Aortic smooth muscle cell (primary cell): ENCODE data around the gene FIZ1. TPM values are rescaled to one million over a fixed set of nuclear protein-coding genes. Genes with fewer than 3 reads are reported as not detected.

Experiments
- total RNA-seq: library from RNA; depleted of rRNA; stranded (reverse); fragments of >200 nt; gene quantifications from 2 replicates; pipeline ENCODE4 v1.2.3, GENCODE V29; 2014

Gene FIZ1, protein sequence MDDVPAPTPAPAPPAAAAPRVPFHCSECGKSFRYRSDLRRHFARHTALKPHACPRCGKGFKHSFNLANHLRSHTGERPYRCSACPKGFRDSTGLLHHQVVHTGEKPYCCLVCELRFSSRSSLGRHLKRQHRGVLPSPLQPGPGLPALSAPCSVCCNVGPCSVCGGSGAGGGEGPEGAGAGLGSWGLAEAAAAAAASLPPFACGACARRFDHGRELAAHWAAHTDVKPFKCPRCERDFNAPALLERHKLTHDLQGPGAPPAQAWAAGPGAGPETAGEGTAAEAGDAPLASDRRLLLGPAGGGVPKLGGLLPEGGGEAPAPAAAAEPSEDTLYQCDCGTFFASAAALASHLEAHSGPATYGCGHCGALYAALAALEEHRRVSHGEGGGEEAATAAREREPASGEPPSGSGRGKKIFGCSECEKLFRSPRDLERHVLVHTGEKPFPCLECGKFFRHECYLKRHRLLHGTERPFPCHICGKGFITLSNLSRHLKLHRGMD
- 1.9 and 2.1 TPM in 2 replicates for total RNA-seq

DNA sequence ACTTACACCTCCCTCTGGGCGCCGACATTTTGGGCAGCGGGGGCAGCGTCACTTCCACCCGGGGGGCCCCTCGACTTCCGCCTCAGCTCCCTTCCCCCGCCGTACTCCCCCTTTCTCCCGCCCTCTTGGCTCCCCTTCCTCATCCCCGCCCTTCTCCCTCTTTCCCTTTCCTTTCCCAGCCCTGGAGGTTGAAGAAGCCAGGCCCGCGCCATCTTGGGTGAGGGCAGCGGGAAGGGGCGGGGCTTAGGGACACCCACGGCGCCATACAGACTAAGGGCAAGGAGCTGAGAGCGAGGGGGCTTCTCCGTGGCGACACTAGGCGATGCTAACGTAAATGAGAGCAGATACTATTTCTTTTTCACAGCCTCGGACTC lies at the start of gene FIZ1:
Gene FIZ1, minus strand, starts transcription at position 50 of the 374 bp plus-strand sequence. CDS start 1,652 bp downstream, outside the sequence.

DNA sequence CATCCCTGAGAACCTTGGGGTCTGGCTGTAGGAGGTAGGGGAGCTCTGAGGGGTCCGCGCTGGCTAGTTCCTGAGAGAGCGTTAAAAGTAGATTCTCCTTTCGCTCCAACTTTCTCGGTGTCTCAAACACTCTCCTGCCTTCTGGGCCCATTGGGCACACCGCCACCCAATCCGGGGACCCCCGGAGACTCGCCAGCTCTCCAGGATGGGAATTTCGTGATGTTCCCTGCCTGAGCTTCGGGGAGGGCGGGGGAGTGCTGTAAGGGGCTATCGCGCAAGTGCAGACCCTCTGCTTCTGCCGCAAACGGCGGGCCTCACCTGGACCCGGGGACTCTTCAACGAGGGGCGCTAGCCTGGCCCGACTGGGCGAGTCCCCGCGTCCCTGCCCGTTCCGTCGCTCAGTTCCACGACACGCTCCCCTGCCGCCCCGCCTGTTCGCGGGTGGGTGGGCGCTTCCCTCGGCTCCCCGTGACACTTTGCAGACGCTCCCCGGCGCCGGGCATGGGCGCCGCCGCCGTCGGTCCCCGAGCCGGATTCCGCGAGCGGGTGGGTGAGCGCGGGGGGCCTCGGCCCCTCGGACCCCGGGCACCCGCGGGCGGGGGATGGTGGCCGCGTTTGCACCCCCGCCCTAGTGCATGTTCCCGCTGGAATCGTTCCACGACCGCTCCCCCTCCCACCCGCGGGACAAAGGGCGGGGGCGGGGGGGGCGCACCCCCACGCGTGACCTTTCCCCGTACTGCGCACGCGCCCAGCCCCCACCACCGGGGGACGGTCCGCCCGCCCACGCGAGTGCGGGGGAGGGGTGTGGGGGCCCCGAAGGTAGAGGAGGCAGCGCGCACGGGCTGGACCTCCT lies 48.6 kb upstream of the FIZ1 start, which contains the start of gene CCDC106:
Gene CCDC106, plus strand, starts transcription at position 481 of the 853 bp plus-strand sequence. CDS start 835 bp downstream, outside the sequence.

GRCh38 chr19:55643003-55643886 lies 43.9 kb upstream of the FIZ1 start, which contains the start of gene ZNF581:
Gene ZNF581 (plus strand): TSS chr19:55643649. CDS start chr19:55644572, 923 bp downstream.

DNA sequence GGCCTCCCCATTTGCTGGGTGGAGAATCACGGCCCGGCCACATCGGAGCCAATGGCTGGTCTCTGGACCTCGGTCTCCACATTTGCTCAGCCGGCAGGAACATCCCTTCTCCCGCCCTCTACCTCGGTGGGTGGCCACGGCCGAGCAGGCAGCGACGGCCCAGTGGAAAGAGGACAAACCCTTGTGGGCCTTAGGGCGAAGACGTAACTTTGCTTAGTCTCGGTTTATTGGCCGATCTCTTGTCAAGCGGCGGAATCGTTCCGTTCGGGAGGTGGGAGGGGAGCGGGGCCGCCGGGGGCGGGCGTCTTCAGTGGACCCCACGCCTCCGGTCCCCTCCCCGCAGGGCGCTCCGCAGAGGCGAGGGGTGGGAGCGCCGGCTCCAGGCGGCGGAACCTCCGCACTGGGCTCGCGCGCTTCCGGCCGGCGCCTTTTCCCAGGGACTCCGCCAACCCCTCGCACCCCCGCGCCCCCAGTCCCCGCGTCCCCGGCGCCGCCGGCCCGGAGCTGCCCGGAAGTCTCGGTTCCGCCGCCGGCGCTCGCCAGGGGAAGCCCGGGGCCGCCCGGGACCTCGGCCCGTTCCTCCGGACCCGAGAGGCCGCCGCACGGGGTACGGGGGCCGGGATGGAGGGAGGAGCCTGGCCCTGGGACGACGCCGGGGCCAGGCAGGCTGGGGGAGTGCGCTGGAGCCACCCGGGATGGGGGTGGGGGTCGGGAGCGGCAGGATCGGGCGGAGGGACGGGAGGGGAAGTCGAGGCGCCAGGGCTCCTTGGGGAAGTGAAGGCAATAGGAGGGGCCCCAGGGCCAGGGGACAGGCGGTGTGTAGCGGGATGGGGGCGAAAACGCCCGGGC lies 41.5 kb upstream of the FIZ1 start, which contains the start of gene ZNF580:
Gene ZNF580, plus strand, starts transcription at position 426 of the 849 bp plus-strand sequence. CDS start 1,507 bp downstream, outside the sequence.

GRCh38 chr19:55624109-55625003 lies 25.0 kb upstream of the FIZ1 start, which contains the start of gene ZNF784:
Gene ZNF784 (minus strand): TSS chr19:55624566. CDS start chr19:55624561, 5 bp downstream.

GRCh38 chr19:55605637-55606470 lies 6.5 kb upstream of the FIZ1 start, which contains the start of gene ZNF865:
Gene ZNF865 (plus strand): TSS chr19:55605647. CDS start chr19:55613619, 7,972 bp downstream.

GRCh38 chr19:55599842-55600661 lies 735 bp upstream of the FIZ1 start, which contains the start of gene ZNF524:
Gene ZNF524 (plus strand): TSS chr19:55600288. CDS start chr19:55602113, 1,825 bp downstream.

GRCh38 chr19:55580628-55581144 lies 18.6 kb downstream of the FIZ1 start, which contains the start of gene ZNF579:
Gene ZNF579 (minus strand): TSS chr19:55580848. CDS start chr19:55579639, 1,209 bp downstream.

GRCh38 chr19:55545443-55545842 lies 53.9 kb downstream of the FIZ1 start, which contains the start of gene SBK3:
Gene SBK3 (minus strand): TSS chr19:55545543. CDS start chr19:55545543, 0 bp downstream.

Other genes with a start within 250 kb of the FIZ1 start
- not detected in 2 replicates for gene COX6B2, start 244.8 kb downstream of the FIZ1 start, total RNA-seq
- not detected in 2 replicates for gene GARIN5B, start 236.3 kb downstream of the FIZ1 start, total RNA-seq
- gene IL11, start 229.1 kb downstream of the FIZ1 start, total RNA-seq, result 1.1 and 14.9 TPM in 2 replicates
- gene TMEM190, start 222.7 kb downstream of the FIZ1 start, total RNA-seq, result not detected in 2 replicates
- 0.12 and 0.26 TPM in 2 replicates for gene TMEM238, start 215.2 kb downstream of the FIZ1 start, total RNA-seq
- 153 and 182 TPM in 2 replicates for gene RPL28, start 213.6 kb downstream of the FIZ1 start, total RNA-seq
- gene UBE2S, start 191.7 kb downstream of the FIZ1 start, total RNA-seq, result 73.4 and 105 TPM in 2 replicates
- gene SHISA7, start 156.2 kb downstream of the FIZ1 start, total RNA-seq, result not detected in 2 replicates
- 49.1 and 52.8 TPM in 2 replicates for gene ISOC2, start 137.9 kb downstream of the FIZ1 start, total RNA-seq
- gene C19orf85, start 134.8 kb downstream of the FIZ1 start, total RNA-seq, result not detected in 2 replicates
- 0.66 and 0.87 TPM in 2 replicates for gene ZNF628, start 122.9 kb downstream of the FIZ1 start, total RNA-seq
- 13.7 and 14.4 TPM in 2 replicates for gene NAT14, start 114.3 kb downstream of the FIZ1 start, total RNA-seq
- gene SSC5D, start 111.1 kb downstream of the FIZ1 start, total RNA-seq, result 12.8 and 30.4 TPM in 2 replicates
- gene SBK2, start 62.4 kb downstream of the FIZ1 start, total RNA-seq, result not detected in 2 replicates
- gene SBK3, start 54.0 kb downstream of the FIZ1 start, total RNA-seq, result 0.19 TPM in 1 of 2 replicates, not detected in the other
- 2.1 and 3.0 TPM in 2 replicates for gene ZNF579, start 18.7 kb downstream of the FIZ1 start, total RNA-seq
- 10.1 and 11.9 TPM in 2 replicates for gene ZNF524, start 771 bp upstream of the FIZ1 start, total RNA-seq
- 0.66 and 1.3 TPM in 2 replicates for gene ZNF865, start 6.1 kb upstream of the FIZ1 start, total RNA-seq
- gene ZNF784, start 25.0 kb upstream of the FIZ1 start, total RNA-seq, result 3.6 and 3.9 TPM in 2 replicates
- 5.5 and 5.8 TPM in 2 replicates for gene ZNF580, start 41.5 kb upstream of the FIZ1 start, total RNA-seq
- 11.4 and 13.4 TPM in 2 replicates for gene ZNF581, start 44.1 kb upstream of the FIZ1 start, total RNA-seq
- gene CCDC106, start 48.7 kb upstream of the FIZ1 start, total RNA-seq, result 8.9 and 9.5 TPM in 2 replicates
- gene U2AF2, start 55.5 kb upstream of the FIZ1 start, total RNA-seq, result 87.6 and 108 TPM in 2 replicates
- gene EPN1, start 75.7 kb upstream of the FIZ1 start, total RNA-seq, result 44.5 and 80.6 TPM in 2 replicates
- not detected in 2 replicates for gene NLRP9, start 138.9 kb upstream of the FIZ1 start, total RNA-seq
- gene RFPL4A, start 159.6 kb upstream of the FIZ1 start, total RNA-seq, result not detected in 2 replicates
- gene RFPL4AL1, start 169.6 kb upstream of the FIZ1 start, total RNA-seq, result not detected in 2 replicates
- gene NLRP11, start 232.5 kb upstream of the FIZ1 start, total RNA-seq, result not detected in 2 replicates
- gene NLRP4, start 237.0 kb upstream of the FIZ1 start, total RNA-seq, result not detected in 2 replicates